NCI-H524 treated with DMSO at 0.1 percent for 48 hours (cell line): ENCODE data around the gene TMEM121B.

Experiments used
- DNase-seq: peaks from one replicate; lab custom pipeline; 2025; lab: John Stamatoyannopoulos, UW

TMEM121B gene

DNA sequence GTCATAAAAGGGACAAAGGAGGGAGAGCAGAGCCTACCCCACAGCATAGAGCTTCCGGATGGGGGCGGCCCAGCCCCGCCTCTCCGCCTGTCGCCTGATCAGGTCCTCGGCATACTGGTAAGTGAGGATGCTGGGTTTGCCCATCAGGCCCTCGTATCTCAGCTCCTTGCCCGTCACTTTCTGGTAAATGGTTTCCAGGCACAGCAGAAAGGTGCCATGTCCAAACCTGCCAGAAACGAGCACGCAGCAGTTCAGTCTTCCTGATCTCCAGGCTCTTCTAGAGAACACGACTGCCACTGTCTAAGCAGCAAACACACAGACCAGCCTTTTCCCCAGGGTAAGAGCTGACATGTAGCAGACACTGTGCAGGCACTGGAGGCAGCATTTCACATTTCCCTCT, 17.4 kb upstream of the TMEM121B start:
- DNase-seq: no peak

- DNase-seq: no peak
Observed at GRCh38 chr22:17137861-17138425, 16.8 kb upstream of the TMEM121B start.

DNA sequence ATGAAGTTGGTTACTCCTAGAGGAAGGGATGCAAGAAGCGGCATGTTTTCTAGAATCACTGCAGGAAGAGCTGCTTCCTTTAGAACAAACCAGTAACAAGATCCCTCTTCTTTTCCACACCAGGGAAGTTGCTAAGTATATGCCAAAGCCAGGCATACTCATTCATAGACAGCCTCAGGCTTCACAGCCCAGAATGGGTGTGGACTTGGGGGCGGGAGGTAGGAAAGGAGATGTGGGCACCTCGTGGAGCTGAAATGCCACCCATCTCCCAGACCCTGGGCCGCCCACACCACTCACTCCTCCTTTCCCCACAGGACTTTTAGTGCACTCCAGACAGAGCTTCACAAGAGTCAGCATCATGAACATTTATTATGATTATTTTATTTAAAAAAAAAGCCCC, 16.0 kb upstream of the TMEM121B start:
- no peak for DNase-seq

- no peak for DNase-seq
Observed at GRCh38 chr22:17135153-17135760, 14.1 kb upstream of the TMEM121B start.

DNA sequence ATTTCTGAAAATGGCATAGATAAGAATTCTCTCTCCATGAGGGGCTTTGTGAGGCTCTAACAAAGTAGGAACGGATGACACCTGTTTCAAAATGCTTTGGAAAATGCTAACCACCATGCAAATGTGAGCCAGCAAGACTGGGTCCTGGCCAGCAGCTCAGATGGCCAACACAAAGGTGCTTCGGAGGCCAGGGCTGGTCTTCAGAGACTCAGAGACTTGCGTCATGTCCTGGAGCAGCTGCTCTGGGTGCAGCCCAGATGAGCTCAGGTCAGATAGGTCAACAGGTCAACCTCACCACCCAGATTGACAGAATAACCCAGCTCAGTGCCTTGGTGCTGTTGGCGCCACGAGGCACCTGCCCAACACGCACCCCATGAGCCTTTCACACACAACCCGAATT, 12.0 kb upstream of the TMEM121B start:
- DNase-seq: no peak

DNA sequence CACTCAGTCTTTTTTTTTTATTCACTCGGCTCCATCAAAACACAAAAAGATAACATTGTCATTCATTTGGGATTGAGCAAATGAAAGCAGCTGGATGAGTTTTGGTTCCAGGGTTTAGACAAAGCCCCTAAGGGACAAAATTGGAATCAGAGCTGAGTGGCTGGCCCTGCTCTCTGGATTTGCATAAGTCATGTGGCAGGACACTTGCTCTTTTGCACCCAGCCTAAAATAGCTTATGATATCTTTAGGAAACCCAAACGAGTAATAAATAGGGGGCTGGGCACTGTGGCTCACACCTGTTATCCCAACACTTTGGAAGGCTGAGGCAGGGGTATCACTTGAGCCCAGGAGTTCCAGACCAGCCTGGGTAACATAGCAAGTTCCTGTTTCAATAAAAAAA, 11.0 kb upstream of the TMEM121B start:
- no peak for DNase-seq

DNA sequence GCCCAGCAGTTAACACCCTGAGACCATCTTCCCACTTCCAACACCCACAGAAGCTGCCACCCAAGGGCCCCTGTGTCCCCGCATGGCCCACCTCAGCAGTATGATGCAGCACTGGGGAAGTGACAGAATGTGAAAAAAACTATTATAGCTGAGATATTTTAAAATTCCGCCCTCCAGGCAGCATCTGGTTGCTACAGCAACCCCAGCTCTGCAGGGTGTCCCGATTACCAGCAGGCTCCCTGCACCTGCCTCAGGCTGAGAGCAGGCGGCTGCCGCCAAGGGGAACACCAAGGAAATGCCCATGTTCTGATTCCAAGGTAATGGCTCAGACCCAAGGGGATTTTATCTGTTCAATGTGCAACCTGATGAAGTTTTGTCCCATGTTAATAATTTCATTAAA, 10.5 kb upstream of the TMEM121B start:
- no peak for DNase-seq

DNA sequence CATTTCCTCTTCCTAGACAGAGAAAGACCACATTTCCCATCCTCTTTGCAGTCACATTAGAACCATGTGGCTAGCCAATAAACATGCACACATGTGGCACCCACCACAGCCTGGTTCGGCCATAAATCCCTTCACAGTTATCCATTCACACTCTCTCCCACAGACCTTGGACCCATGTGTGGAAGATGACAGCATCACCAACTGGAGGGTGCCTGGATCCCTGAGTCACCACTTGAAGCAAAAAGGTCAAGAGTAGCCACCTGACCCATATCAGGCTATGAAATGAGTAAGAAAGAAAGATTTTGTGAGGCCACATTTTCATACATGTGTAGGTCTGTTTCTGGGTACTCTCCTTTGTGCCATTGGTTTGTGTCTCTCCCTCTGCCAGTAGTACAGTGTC, 9.0 kb upstream of the TMEM121B start:
- no peak for DNase-seq

- no peak for DNase-seq
Observed at GRCh38 chr22:17120711-17121232, 388 bp downstream of the TMEM121B start.

GRCh38 chr22:17120281-17120680, 879 bp downstream of the TMEM121B start:
- no peak for DNase-seq

DNA sequence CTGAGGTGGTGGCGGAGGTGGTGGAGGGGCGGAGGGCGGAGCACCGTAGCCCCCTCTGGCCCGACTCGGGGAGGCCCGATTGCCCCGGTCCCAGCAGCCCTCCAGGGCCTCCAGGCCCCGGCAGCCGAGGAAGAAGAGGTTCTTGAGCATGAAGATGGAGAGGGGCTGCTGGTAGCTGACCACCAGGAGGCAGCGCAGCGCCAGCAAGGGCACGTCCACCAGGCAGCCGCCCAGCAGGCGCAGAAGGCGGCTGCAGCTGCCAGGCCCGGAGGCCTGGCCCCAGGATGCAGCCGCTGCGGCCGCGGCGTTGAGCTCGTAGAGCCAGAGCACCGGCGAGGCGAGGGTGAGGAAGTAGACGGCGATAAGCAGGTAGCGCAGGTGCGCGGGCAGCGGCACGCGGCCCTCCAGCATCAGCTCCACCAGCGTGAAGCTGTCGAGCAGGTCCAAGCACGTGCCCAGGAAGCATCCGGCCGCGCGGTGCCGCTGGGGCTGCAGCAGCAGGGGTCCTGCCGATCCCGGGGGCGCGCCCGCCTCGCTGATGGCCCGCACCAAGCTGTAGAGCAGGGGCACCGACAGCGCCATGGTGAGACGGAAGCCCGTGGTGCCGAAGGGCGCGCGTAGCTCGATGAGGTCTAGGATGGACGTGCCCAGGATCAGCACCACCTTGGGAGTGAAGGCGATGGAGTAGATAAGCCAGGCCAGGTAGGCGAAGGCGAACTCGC, 1.5 kb downstream of the TMEM121B start:
- no peak for DNase-seq

DNA sequence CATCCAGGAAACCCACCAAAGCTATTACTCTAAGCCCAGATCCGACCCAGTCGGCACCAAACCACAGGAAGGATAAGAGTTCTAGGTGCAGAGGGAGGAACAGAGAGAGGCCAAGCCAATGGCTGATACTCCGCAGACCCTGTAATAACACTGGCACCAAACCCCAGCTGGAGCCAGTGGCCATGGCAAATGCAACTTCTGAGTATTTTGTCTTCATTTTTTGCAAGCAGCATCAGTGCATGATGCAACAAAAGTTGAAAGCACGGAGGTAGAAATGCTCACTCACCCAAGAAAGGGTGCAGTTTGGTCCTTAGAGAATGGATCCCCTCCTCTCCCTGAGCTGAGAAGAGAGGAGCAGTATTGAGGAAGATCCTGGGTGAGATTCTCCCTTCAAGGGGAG, 2.8 kb downstream of the TMEM121B start:
- no peak for DNase-seq

GRCh38 chr22:17117890-17118289, 3.3 kb downstream of the TMEM121B start:
- DNase-seq: no peak

GRCh38 chr22:17117400-17117799, 3.8 kb downstream of the TMEM121B start:
- DNase-seq: no peak

GRCh38 chr22:17116572-17117330, 4.4 kb downstream of the TMEM121B start:
- no peak for DNase-seq

DNA sequence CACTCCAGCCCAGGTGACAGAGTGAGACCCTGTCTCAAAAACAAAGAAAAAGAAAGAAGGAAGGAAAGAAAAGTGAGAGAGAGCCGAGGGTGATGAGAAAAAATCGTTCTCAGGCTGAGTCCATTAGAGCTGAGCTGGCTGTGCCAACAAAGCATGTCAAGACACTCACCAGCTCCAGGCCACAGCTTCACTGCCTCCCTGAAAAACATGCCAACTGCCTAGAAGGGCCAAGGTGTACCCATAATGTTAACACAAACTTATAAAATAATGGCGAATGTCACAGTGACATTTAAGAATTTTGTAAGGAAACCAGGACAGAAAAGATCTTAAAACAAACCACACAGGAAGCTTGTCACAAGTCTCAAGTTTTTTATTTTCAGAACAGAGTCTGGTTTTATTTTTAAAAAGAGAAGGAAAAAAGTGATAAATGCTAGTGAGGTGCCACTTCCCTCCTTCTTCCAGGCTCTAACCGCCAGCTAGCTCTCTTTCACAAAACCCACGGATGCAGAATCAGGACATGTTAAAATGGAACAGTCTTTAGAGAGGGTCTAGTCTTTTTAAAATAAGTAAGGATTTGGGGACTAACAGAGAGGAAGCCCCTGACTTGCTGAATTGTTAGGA, 5.1 kb downstream of the TMEM121B start:
- DNase-seq: no peak

DNA sequence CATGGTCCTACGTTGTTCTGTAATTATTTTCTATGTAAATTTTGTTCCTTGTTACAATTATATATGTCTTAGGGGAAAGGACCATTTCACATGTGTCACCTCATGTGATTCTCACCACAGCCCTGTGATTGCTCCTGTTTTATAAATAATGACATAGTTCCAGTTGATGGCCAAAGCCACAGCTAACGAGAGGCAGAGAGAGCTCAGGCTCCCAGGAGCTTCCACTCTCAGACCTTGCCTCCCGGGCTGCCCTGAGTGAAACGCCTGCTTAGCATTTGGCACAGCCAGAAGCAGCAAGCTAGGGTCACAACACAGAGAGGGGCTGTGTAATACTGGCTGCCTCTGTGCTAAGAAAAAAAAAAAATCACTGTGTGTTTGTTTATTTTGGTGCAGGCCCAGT, 5.9 kb downstream of the TMEM121B start:
- no peak for DNase-seq

DNA sequence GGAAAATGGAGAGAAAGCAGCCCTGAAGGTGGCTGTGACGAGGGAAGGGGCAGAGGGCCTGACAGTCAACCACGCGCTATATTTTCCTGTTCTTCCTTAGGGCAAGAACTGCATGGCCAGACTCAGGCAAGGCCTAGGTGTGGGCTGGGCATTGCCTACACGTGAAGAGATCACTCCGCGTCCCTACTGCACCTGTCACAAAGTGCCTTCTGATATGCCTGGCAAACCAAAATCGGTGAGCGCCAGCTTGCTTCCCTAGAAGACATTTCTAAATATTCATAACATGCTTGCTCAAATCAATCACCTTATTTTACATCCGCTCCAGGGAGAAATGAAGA, 6.3 kb downstream of the TMEM121B start:
- no peak for DNase-seq

GRCh38 chr22:17114173-17114897, 6.8 kb downstream of the TMEM121B start:
- DNase-seq: no peak

- no peak for DNase-seq
Observed at GRCh38 chr22:17113600-17113999, 7.6 kb downstream of the TMEM121B start.

- DNase-seq: no peak
Observed at GRCh38 chr22:17112491-17113042, 8.6 kb downstream of the TMEM121B start.
